Breast epithelium (tissue), 4 donors: Measurements from ENCODE around the gene HPN. TPM values are rescaled to one million over a fixed set of nuclear protein-coding genes. Genes with fewer than 3 reads are reported as not detected.

Source experiments
- DNase-seq, 2 donors: peaks; one replicate each; pipeline ENCODE4 v3.0.0-alpha.2; 2019; ENCODE audit warnings: low spot score in 2 of 2
- H3K27ac ChIP-seq, 2 donors: fragments of 200-600 bp; sonication (generic) in 1 of 2; one replicate each; pipeline ENCODE4 v1.5.1; 2016 to 2019; ENCODE audit warnings: mild to moderate bottlenecking in 1 of 2
- H3K27me3 ChIP-seq, 2 donors: fragments of 200-600 bp; sonication (generic) in 1 of 2; one replicate each; pipeline versions ENCODE4 v1.5.1 to v1.6.0; 2017 to 2019; ENCODE audit warnings: control low read depth in 1 of 2, mild to moderate bottlenecking in 1 of 2
- H3K36me3 ChIP-seq: fragments of 200-600 bp; one replicate; pipeline ENCODE4 v1.5.1; 2019
- H3K4me1 ChIP-seq, 2 donors: fragments of 200-600 bp; sonication (generic); one replicate each; pipeline ENCODE4 v1.5.1; 2016 to 2019; ENCODE audit warnings: control low read depth in 1 of 2
- H3K4me3 ChIP-seq, 3 donors: fragments of 200-600 bp; sonication (generic); 1 replicate in 2 of 3; 2 replicates in 1 of 3; pipeline ENCODE4 v1.5.1; 2016 to 2019; ENCODE audit warnings: mild to moderate bottlenecking in 3 of 3, moderate library complexity in 2 of 3
- H3K9me3 ChIP-seq, 2 donors: fragments of 200-600 bp; sonication (generic) in 1 of 2; one replicate each; pipeline ENCODE4 v1.5.1; 2016 to 2019; ENCODE audit warnings: control low read depth in 1 of 2
- CTCF ChIP-seq, 3 donors: fragments of 450-650 bp; IDR thresholded peaks; one replicate each; pipeline ENCODE4 v1.5.1; 2016 to 2017; ENCODE audit warnings: antibody characterized with exemption in 3 of 3, mild to moderate bottlenecking in 3 of 3, moderate library complexity in 3 of 3
- POLR2A ChIP-seq: fragments of 450-650 bp; IDR thresholded peaks from one replicate; pipeline ENCODE4 v1.6.1; 2016; ENCODE audit warnings: antibody characterized with exemption, mild to moderate bottlenecking, moderate library complexity
- POLR2AphosphoS5 ChIP-seq, 3 donors: sonication (generic); formaldehyde crosslinking; IDR thresholded peaks; one replicate each; pipeline ENCODE4 v1.6.1; 2017; ENCODE audit warnings: antibody characterized with exemption in 3 of 3
- intact Hi-C: fragments of 100-400 bp; cut with DNase I; formaldehyde crosslinking; loops from one replicate; pipeline ENCODE4 v1.15.1; 2023; ENCODE audit warnings: low total_unique reads
- total RNA-seq, 3 donors: library from RNA; depleted of rRNA; stranded (reverse); fragments of >200 nt; gene quantifications; one replicate each; pipeline ENCODE4 v1.1.0, GENCODE V29; 2016

HPN gene
- total RNA-seq, 3 donors from 2014 or later: 1.8 to 18.0 (median 8.5) TPM

GRCh38 chr19:35033067-35034004 is 8.2 kb upstream of the HPN start:
- peaks cover 0 to 4% of the 10 kb centered on the region in 2 donors for H3K4me1 ChIP-seq
- no peak for TF ChIP-seq POLR2A
- H3K27me3 ChIP-seq: no peaks in the 10 kb centered on the region
- H3K4me3 ChIP-seq: no peak overlapping the region
- no peak for DNase-seq
- no peak overlapping the region for H3K27ac ChIP-seq
- H3K9me3 ChIP-seq: no peaks in the 10 kb centered on the region
- no peaks in the 10 kb centered on the region for H3K36me3 ChIP-seq
- intact Hi-C loops: no loop called here

- Histone ChIP-seq H3K9me3 (no peaks in the 10 kb centered on the region), H3K4me1 (peaks cover 0 to 4% of the 10 kb centered on the region in 2 donors), H3K4me3 (no peak overlapping the region), H3K36me3 (no peaks in the 10 kb centered on the region), H3K27ac (no peak overlapping the region), H3K27me3 (no peaks in the 10 kb centered on the region)
- DNase-seq: no peak
- TF ChIP-seq CTCF (IDR thresholded peaks at IDR 0.05) (no peak), POLR2A (no peak), POLR2AphosphoS5 (IDR thresholded peaks at IDR 0.05) (no peak)
- intact Hi-C loops: no loop called here
Measured at GRCh38 chr19:35034005-35034502, 7.5 kb upstream of the HPN start.

GRCh38 chr19:35034588-35035382 is 6.7 kb upstream of the HPN start:
- intact Hi-C loops: no loop called here
- TF ChIP-seq CTCF (IDR thresholded peaks at IDR 0.05) (no peak), POLR2AphosphoS5 (IDR thresholded peaks at IDR 0.05) (no peak), POLR2A (no peak)
- Histone ChIP-seq H3K36me3 (no peaks in the 10 kb centered on the region), H3K4me1 (peaks cover 0 to 4% of the 10 kb centered on the region in 2 donors), H3K27ac (no peak overlapping the region), H3K27me3 (no peaks in the 10 kb centered on the region), H3K4me3 (no peak overlapping the region), H3K9me3 (no peaks in the 10 kb centered on the region)
- DNase-seq: no peak

DNA sequence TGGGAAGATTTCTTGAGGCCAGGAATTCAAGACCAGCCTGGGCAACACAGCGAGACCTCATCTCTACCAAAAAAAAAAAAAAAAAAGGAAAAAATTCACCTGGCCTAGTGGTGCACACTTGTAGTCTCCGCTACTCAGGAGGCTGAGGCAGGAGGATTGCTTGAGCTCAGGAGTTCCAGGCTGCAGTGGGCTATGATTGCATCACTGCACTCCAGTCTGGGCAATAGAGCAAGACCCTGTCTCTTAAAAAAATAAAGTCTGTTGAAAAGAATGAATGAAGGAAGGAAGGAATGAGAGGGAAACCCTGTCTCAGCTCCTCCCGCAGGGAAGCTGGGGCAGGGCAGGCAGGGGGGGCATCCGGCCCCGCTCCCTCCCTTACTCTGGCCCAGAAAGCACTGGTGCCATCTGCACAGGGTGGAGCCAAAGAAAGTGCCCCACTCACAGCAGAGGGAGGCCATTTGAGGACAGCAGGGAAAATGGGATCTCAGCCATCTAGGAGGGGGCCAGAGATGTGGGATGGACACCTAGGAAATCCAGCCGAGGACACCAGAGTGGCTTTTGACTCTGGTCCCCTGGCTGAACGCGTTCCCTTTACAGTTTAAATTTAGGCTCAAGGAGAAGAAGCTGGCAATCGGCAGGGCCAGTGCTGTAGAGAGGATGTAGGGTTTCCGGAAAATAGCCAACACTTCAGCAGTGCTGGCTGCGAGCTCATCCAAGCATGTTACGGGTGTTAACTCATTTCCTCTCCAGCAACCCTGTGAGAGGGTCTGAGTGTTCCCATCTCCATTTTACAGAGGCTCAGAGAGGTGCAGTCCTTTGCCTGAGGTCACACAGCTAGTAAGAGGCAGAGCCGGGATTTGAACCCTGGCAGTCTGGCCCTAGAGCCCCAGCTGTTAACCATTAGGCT is 3.6 kb upstream of the HPN start:
- H3K4me1 ChIP-seq: peaks cover 0 to 9% of the 10 kb centered on the region in 2 donors
- peak overlapping the region in 1 of 2 donors; percentile 59 for H3K27ac ChIP-seq
- H3K9me3 ChIP-seq: no peaks in the 10 kb centered on the region
- intact Hi-C loops: no loop called here
- no peaks in the 10 kb centered on the region for H3K27me3 ChIP-seq
- no peak overlapping the region for H3K4me3 ChIP-seq
- TF ChIP-seq POLR2AphosphoS5 (IDR thresholded peaks at IDR 0.05): no peak
- TF ChIP-seq POLR2A: no peak
- no peak for TF ChIP-seq CTCF (IDR thresholded peaks at IDR 0.05)
- no peaks in the 10 kb centered on the region for H3K36me3 ChIP-seq
- no peak for DNase-seq
